Suprapubic skin (tissue), 3 donors: Measurements from ENCODE around the gene TEAD4.

Experiments
- EP300 ChIP-seq: sonication (generic); formaldehyde crosslinking; IDR thresholded peaks from one replicate; pipeline ENCODE4 v1.6.1; 2017; ENCODE audit warnings: antibody characterized with exemption
- POLR2A ChIP-seq, 2 donors: fragments of 450-650 bp; IDR thresholded peaks; one replicate each; pipeline ENCODE4 v1.6.1; 2017; ENCODE audit warnings: antibody characterized with exemption in 2 of 2, mild to moderate bottlenecking in 2 of 2, moderate library complexity in 2 of 2
- TF ChIP-seq, protein P1 (sequence below), 2 donors: fragments of 200-600 bp in 1 of 2; fragments of 450-650 bp in 1 of 2; sonication (generic) in 1 of 2; IDR thresholded peaks; one replicate each; pipeline ENCODE4 v1.5.1; 2016 to 2019; ENCODE audit warnings: antibody characterized with exemption in 2 of 2, mild to moderate bottlenecking in 1 of 2, moderate library complexity in 1 of 2

DNA sequence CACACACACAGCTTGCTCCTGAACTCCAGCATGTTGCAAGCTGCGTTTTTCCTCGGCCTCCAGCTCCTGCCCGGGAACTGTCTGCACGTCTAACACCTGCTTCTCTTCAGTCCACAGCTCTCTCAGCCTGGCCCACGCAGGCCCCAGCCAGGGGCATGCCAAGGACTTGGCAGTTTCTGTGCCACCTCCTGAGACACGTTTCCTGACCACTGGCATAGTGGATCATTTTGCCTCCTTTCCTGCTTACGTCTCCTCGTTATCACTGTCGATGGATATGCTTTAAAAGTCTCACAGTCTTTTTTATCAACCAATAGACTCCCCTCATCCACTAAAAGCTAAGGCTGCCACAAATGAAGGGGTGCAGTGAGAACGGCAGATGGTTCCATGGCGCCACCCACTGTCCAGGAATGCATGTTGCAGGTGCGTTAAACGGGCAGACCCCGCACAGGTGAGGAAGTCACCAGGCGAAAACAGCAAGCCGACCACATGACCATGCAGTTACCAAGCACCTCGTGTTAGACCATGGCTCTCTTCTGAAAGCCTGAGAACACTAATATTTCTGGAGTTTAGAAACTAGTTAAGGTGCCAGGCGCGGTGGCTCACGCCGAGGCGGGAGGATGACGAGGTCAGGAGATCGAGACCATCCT is 14.7 kb upstream of the TEAD4 start:
- TF ChIP-seq, protein P1, sequence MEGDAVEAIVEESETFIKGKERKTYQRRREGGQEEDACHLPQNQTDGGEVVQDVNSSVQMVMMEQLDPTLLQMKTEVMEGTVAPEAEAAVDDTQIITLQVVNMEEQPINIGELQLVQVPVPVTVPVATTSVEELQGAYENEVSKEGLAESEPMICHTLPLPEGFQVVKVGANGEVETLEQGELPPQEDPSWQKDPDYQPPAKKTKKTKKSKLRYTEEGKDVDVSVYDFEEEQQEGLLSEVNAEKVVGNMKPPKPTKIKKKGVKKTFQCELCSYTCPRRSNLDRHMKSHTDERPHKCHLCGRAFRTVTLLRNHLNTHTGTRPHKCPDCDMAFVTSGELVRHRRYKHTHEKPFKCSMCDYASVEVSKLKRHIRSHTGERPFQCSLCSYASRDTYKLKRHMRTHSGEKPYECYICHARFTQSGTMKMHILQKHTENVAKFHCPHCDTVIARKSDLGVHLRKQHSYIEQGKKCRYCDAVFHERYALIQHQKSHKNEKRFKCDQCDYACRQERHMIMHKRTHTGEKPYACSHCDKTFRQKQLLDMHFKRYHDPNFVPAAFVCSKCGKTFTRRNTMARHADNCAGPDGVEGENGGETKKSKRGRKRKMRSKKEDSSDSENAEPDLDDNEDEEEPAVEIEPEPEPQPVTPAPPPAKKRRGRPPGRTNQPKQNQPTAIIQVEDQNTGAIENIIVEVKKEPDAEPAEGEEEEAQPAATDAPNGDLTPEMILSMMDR (IDR thresholded peaks at IDR 0.05): peak; percentile 48 to 76
- TF ChIP-seq EP300 (no peak), POLR2A (IDR thresholded peaks at IDR 0.05) (no peak)
